ENCODE results near the gene OR4E1. TPM values are rescaled to one million over a fixed set of nuclear protein-coding genes. Genes with fewer than 3 reads are reported as not detected.

The OR4E1 gene
- total RNA-seq, 3 donors from 2014 or later (not counting 1 experiment from before 2014, with no cell fraction given), result not detected

DNA sequence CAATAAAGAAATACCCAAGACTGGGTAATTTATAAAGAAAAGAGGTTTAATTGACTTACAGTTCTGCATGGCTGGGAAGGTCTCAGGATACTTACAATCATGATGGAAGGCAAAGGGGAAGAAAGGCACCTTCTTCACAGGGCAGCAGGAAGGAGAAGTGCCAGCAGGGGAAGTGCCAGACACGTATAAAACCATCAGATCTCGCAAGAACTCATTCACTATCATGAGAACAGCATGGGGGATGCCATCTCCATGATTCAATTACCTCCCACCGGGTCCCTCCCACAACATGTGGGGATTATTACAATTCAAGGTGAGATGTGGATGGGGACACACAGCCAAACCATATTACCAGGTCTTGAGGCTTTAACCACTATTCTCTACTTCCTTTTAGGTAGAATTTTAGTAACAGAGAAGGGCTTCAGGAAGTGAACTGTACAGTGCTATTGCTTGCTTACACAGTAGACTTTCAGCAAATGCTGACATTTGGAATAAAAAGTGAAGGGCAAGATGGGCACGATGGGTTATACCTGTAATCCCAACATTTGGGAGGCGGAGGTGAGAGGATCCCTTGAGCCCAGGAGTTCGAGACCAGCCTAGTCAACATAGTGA, 40.8 kb upstream of the OR4E1 start:
- Mint-ChIP-seq H3K4me3 (no peak overlapping the region), H3K27me3 (ENCODE audit: low read depth in 2 of 2) (peaks cover 21 to 51% of the 10 kb centered on the region in 2 donors)
- ATAC-seq, result no peak

DNA sequence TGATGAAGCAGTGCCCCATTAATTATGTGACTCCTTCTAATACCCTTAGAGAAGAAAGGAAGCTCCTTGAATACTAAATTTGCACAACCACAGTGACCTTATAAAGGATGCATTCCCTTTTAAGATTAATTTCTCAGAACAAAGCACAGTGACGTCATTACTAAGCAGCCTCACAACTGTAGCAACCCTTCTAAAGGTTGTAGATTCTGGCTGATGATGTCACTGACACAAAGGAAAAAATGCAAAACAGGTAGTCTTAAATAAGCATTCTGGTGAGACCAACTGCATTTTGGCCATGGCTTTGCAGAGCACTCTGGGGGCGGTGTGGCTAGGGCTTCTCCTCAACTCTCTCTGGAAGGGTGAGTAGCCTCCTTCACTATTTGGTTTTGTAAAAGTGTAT, 38.4 kb upstream of the OR4E1 start:
- peak in 1 of 2 donors; percentile 61 for DNase-seq
- Histone ChIP-seq H3K27me3 (ENCODE audit: control insufficient read depth, insufficient read depth, low read length) (peaks cover 4% of the 10 kb centered on the region), H3K9me3 (ENCODE audit: control insufficient read depth, insufficient read depth, low read length) (no peaks in the 10 kb centered on the region), H3K4me1 (ENCODE audit: control insufficient read depth, insufficient read depth, low read length) (no peaks in the 10 kb centered on the region), H3K36me3 (ENCODE audit: control insufficient read depth, insufficient read depth, low read length) (no peaks in the 10 kb centered on the region), H3K27ac (ENCODE audit: low read length) (no peak overlapping the region), H3K4me3 (ENCODE audit: low read length) (no peak overlapping the region)
- 93% methylated on average over 2 of the region's 2 CpGs for WGBS (ENCODE audit: insufficient coverage)
- Mint-ChIP-seq H3K9me3 (peaks cover 0 to 4% of the 10 kb centered on the region in 2 donors), H3K4me1 (no peaks in the 10 kb centered on the region), H3K4me3 (no peak overlapping the region), H3K27ac (no peak overlapping the region), H3K27me3 (ENCODE audit: low read depth in 2 of 2) (peaks cover 16 to 52% of the 10 kb centered on the region in 2 donors), H3K36me3 (no peaks in the 10 kb centered on the region)
- no peak for ATAC-seq
- TF ChIP-seq, protein P1, sequence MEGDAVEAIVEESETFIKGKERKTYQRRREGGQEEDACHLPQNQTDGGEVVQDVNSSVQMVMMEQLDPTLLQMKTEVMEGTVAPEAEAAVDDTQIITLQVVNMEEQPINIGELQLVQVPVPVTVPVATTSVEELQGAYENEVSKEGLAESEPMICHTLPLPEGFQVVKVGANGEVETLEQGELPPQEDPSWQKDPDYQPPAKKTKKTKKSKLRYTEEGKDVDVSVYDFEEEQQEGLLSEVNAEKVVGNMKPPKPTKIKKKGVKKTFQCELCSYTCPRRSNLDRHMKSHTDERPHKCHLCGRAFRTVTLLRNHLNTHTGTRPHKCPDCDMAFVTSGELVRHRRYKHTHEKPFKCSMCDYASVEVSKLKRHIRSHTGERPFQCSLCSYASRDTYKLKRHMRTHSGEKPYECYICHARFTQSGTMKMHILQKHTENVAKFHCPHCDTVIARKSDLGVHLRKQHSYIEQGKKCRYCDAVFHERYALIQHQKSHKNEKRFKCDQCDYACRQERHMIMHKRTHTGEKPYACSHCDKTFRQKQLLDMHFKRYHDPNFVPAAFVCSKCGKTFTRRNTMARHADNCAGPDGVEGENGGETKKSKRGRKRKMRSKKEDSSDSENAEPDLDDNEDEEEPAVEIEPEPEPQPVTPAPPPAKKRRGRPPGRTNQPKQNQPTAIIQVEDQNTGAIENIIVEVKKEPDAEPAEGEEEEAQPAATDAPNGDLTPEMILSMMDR (IDR thresholded peaks at IDR 0.05), result no peak
- intact Hi-C loops (cut with micrococcal nuclease), result no loop called here

More for the DNA sequence above, 40.8 kb upstream of the OR4E1 start:
- Histone ChIP-seq H3K27ac (ENCODE audit: low read length) (no peak overlapping the region), H3K27me3 (ENCODE audit: control insufficient read depth, insufficient read depth, low read length) (peaks cover 3% of the 10 kb centered on the region), H3K4me3 (ENCODE audit: low read length) (no peak overlapping the region), H3K9me3 (ENCODE audit: control insufficient read depth, insufficient read depth, low read length) (no peaks in the 10 kb centered on the region), H3K4me1 (ENCODE audit: control insufficient read depth, insufficient read depth, low read length) (no peaks in the 10 kb centered on the region), H3K36me3 (ENCODE audit: control insufficient read depth, insufficient read depth, low read length) (no peaks in the 10 kb centered on the region)
- TF ChIP-seq, protein P1 (IDR thresholded peaks at IDR 0.05), result no peak
- Mint-ChIP-seq H3K27ac (no peak overlapping the region), H3K36me3 (no peaks in the 10 kb centered on the region), H3K4me1 (no peaks in the 10 kb centered on the region), H3K9me3 (no peaks in the 10 kb centered on the region)
- intact Hi-C loops (cut with micrococcal nuclease), result no loop called here
- peak in 1 of 2 donors; percentile 35 for DNase-seq
- WGBS (ENCODE audit: insufficient coverage), result 62% methylated on average over 4 of the region's 6 CpGs

DNA sequence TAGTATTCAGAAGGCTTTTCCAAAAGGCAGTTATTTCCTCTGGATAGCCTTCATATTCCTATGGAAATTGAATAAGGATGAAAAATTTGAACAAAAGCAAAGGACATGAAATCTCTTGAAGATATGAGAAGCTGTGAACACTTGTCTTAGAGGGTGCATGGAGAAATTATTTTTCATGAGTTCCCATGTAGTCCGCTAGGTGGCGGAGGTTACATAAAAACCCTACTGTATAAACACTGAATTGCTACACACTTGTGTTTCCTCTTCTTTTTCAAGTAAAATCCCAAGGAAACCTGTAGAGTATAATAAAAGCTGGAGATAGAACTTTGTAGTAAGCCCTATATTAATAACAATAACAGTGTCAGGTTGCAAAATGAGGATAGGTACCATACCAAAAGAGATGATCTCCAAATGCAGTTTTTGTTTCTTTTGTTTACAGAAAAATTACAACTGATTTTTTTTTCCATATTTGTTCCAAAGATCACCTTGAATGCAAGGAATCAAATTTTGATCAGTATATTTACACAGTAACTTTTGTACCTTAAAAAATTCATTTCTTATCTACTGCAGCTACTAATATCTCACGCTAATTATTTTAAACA, 37.8 kb upstream of the OR4E1 start:
- Mint-ChIP-seq H3K9me3 (peaks cover 0 to 4% of the 10 kb centered on the region in 2 donors), H3K36me3 (no peaks in the 10 kb centered on the region), H3K4me3 (no peak overlapping the region), H3K27me3 (ENCODE audit: low read depth in 2 of 2) (peaks cover 15 to 52% of the 10 kb centered on the region in 2 donors), H3K4me1 (no peaks in the 10 kb centered on the region), H3K27ac (no peak overlapping the region)
- ATAC-seq (peak; percentile 50 to 70 (median 57)), DNase-seq (peak in 1 of 2 donors; percentile 74)
- H3K36me3 ChIP-seq (ENCODE audit: control insufficient read depth, insufficient read depth, low read length), result no peaks in the 10 kb centered on the region
- H3K4me1 ChIP-seq (ENCODE audit: control insufficient read depth, insufficient read depth, low read length), result no peaks in the 10 kb centered on the region
- WGBS (ENCODE audit: insufficient coverage), result no CpG with 5 or more reads among the region's 3 CpGs
- no peak overlapping the region for H3K27ac ChIP-seq (ENCODE audit: low read length)
- no peak overlapping the region for H3K4me3 ChIP-seq (ENCODE audit: low read length)
- H3K9me3 ChIP-seq (ENCODE audit: control insufficient read depth, insufficient read depth, low read length), result no peaks in the 10 kb centered on the region
- TF ChIP-seq, protein P1 (IDR thresholded peaks at IDR 0.05), result peak; percentile 79
- intact Hi-C loops (cut with micrococcal nuclease), result no loop called here
- peaks cover 9% of the 10 kb centered on the region for H3K27me3 ChIP-seq (ENCODE audit: control insufficient read depth, insufficient read depth, low read length)
